GM13976 (cell line): Measurements from ENCODE around the gene FAH.

Source experiments
- DNase-seq: peaks from one replicate; pipeline ENCODE4 v3.0.0; 2012; ENCODE audit warnings: low spot score
- in situ Hi-C: fragments of 300-500 bp; cut with MboI; formaldehyde crosslinking; loops from one replicate; pipeline ENCODE4 v1.12.0; 2022; ENCODE audit warnings: low sequenced_read_pairs, mixed read lengths, inconsistent platforms; ENCODE audit not compliant: unreplicated experiment
- TF ChIP-seq, protein P1 (sequence below): IDR thresholded peaks from 2 replicates; pipeline ENCODE4 v1.5.1; 2012; ENCODE audit warnings: borderline replicate concordance, mild to moderate bottlenecking; ENCODE audit not compliant: insufficient read depth; ENCODE audit errors: extremely low read depth, missing control alignments, control extremely low read depth

The FAH gene

DNA sequence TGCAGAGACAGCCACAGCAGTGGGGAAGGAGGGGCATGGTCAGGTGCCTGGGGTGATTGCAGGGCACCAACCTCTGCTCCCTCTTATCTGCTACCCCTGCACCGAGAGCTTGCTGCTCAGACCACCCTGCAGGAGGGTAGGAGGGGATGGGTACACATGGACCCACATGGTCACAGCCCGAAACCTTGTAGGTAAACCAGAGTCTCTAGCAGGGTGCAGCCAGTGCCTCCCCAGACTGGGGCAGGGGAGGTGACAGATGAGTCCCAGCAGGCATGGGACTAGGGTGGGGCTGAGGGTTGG is 49.2 kb downstream of the FAH start:
- TF ChIP-seq, protein P1, sequence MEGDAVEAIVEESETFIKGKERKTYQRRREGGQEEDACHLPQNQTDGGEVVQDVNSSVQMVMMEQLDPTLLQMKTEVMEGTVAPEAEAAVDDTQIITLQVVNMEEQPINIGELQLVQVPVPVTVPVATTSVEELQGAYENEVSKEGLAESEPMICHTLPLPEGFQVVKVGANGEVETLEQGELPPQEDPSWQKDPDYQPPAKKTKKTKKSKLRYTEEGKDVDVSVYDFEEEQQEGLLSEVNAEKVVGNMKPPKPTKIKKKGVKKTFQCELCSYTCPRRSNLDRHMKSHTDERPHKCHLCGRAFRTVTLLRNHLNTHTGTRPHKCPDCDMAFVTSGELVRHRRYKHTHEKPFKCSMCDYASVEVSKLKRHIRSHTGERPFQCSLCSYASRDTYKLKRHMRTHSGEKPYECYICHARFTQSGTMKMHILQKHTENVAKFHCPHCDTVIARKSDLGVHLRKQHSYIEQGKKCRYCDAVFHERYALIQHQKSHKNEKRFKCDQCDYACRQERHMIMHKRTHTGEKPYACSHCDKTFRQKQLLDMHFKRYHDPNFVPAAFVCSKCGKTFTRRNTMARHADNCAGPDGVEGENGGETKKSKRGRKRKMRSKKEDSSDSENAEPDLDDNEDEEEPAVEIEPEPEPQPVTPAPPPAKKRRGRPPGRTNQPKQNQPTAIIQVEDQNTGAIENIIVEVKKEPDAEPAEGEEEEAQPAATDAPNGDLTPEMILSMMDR = no peak
- in situ Hi-C loops = no loop called here
- no peak for DNase-seq

DNA sequence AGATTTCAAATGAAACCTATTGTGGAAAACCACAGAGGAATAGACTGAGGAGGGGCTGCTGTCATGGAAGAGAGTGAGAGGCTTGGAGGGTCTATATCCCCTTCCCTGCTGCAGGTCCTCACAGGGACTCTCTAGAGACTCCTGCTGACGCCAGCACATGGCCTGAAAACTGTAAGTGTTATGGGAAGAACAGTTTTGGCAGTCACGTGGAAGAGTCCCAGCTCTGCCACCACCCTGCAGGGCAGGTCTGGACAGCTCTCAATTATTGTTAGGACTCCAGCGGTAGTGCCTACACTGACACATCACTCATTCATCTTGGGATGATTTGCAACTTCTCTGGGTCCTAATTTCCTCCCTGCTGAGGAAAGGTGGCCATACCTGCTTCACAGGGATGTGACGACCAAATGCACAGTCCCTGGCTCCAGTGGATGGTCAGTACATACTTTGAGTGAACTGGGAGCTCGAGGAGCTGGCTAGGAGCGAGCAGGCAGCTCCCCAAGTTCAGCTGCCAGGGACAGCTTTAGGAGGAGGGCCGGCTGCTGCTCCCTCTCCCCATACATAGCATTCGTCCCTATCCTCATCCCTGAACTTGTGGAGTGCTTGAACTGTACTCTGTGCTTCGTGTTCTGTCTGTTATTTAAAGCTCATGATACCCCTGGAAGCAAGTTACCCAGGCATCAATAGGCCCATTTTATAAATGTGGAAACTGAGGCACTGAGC is 50.0 kb downstream of the FAH start:
- DNase-seq = no peak
- in situ Hi-C loops = no loop called here
- TF ChIP-seq, protein P1 = no peak

DNA sequence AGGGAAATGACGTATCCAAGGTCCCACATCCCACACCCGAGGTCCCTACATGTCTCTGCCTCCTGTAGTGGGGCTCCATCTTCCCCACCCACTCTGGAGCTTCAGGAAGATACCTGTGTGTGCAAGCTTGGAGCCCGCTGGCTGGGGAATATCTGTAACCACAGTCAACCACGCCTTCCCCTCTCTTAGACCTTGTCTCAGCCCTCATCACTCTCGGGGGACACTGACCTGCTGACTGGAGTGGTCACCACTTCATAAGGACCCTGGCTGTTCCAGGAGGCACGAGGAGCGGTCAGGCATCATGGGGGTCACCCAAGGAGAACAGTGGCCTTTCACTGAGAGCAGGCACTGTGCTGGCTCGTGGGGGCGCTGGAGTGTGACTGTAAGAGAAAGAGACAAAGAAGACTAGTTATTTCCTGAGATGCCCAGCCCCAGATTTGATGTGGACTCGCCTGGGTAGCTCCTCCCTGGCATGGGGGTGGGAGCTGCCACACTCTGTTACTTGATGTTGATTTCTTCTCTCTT is 50.6 kb downstream of the FAH start:
- no peak for DNase-seq
- TF ChIP-seq, protein P1 = no peak
- in situ Hi-C loops = no loop called here

DNA sequence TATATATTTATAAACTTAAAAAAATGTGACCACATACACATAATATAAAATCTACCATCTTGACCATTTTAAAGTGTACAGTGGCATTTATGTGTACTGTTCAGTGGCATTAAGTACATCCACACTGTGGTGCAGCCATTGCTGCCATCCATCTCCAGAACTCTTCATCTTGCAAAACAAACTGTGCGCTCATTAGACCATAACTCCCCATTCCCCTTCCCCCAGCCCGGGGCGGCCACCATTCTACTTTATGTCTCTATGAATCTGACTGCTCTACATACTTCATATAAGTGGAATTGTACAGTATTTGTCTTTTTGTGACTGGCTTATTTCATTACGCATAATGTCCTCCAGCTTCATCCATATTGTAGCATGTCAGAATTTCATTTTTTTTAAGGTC is 51.4 kb downstream of the FAH start:
- in situ Hi-C loops = no loop called here
- no peak for DNase-seq
- TF ChIP-seq, protein P1 = no peak

DNA sequence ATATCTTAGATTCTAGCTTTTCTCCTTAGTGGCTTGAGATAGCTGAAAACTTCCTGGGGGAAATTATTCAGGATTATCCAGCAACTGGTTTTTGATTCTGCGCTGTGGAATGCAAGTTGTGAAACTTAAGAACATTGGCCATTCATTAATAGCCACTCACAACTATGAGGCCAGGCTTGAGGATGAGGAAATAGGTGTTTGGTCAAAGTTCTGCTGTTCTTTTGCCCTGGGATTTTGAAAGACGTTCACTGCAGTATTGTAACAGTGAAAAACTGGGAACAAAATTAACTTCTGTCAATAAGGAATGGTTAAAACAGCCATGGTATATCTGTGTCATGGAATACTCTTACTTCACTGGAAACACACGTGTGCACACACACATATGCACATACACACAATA is 55.1 kb downstream of the FAH start:
- no peak for DNase-seq
- in situ Hi-C loops = no loop called here
- TF ChIP-seq, protein P1 = no peak

DNA sequence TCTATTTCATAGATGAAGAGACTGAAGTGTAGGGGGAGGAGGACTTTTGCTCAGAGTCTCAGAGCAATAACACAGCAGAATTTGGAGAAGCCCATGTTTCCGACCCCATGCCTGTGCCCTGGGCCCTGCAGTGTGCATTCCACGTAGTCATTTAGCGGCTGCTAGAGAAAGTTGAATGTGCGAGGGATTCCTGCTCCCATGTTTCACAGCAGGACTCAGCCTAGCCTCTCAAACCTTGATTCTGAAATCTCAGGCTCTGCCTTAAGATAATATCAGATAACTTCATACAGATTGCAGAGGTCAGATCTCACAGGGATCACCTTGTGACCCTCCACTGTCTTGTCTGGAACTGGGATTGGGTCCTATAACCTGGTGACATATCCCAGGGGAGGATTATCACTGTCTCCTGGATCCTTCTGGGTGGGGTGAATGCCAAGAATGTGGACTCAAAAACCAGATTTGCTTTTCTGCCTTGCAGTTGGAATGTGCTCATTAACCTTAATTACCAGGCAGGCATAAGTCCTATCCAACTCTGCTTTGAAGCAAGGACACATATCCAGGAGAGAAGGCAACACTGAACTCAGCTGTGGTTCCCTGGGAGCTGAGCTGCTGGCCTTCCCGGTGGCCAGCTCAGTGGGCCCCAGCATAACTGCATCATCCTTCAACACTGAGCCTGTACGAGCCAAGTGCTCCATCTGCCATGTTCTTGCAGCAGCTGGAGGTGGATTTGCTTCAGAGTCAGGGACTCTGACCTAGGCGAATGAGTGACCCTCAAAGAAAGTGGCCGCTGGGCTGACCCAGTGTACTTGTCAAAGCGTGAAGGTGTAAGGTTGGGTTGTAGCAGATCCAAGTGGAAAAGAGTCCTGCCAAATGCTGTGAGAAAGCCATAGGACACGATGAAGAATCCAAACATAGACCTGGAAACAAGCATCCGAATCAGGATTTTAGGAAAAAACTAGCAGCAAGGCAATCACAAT is 56.2 kb downstream of the FAH start:
- DNase-seq = no peak
- TF ChIP-seq, protein P1 = no peak
- in situ Hi-C loops = no loop called here
